ENCODE results near the gene FOXL2NB.
A peak's percentile ranks its signal among the peaks of the same experiment; 100 is the strongest.

FOXL2NB gene

GRCh38 chr3:138935505-138935862, 11.5 kb upstream of the FOXL2NB start:
- no peaks in the 10 kb centered on the region for H4K20me1 ChIP-seq (ENCODE audit: low read depth, low read length)
- no peaks in the 10 kb centered on the region for H3K79me2 ChIP-seq (ENCODE audit: insufficient read depth, low read length)
- no peaks in the 10 kb centered on the region for H3K27me3 ChIP-seq (ENCODE audit: low read length)
- no peaks in the 10 kb centered on the region for H3K9me2 ChIP-seq (replicated peaks; ENCODE audit: insufficient read depth, low read length)
- TF ChIP-seq CTCF (IDR thresholded peaks at IDR 0.05; ENCODE audit: insufficient read depth, low read length, poor library complexity, severe bottlenecking): no peak
- no peaks in the 10 kb centered on the region for H3K36me3 ChIP-seq (ENCODE audit: low read length)
- H3K4me2 ChIP-seq (ENCODE audit: low read depth, low read length, poor library complexity, severe bottlenecking): no peak overlapping the region
- H3K27ac ChIP-seq (ENCODE audit: low read depth, low read length): no peak overlapping the region
- no peaks in the 10 kb centered on the region for H3F3A ChIP-seq (ENCODE audit: insufficient read depth)
- no peak overlapping the region for H2AFZ ChIP-seq (ENCODE audit: low read depth, low read length, severe bottlenecking)
- no peaks in the 10 kb centered on the region for H3K9me3 ChIP-seq (ENCODE audit: insufficient read depth, low read length)
- no peak overlapping the region for H3K4me3 ChIP-seq (ENCODE audit: insufficient read depth, low read length, poor library complexity, severe bottlenecking)
- no peak overlapping the region for H3K9ac ChIP-seq (ENCODE audit: low read length)

- no peak for TF ChIP-seq EZH2phosphoT487 (conservative IDR thresholded peaks at IDR 0.05; ENCODE audit: low read length)
- TF ChIP-seq CTCF (IDR thresholded peaks at IDR 0.05; ENCODE audit: insufficient read depth, low read length, poor library complexity, severe bottlenecking): peak; percentile 54
- no peaks in the 10 kb centered on the region for H3K36me3 ChIP-seq (ENCODE audit: low read length)
- no peak overlapping the region for H3K4me2 ChIP-seq (ENCODE audit: low read depth, low read length, poor library complexity, severe bottlenecking)
- no peak overlapping the region for H2AFZ ChIP-seq (ENCODE audit: low read depth, low read length, severe bottlenecking)
- H3K4me3 ChIP-seq (ENCODE audit: insufficient read depth, low read length, poor library complexity, severe bottlenecking): no peak overlapping the region
- H3K79me2 ChIP-seq (ENCODE audit: insufficient read depth, low read length): no peaks in the 10 kb centered on the region
- H3K9me2 ChIP-seq (replicated peaks; ENCODE audit: insufficient read depth, low read length): no peaks in the 10 kb centered on the region
- no peak overlapping the region for H3K27ac ChIP-seq (ENCODE audit: low read depth, low read length)
- H3K9ac ChIP-seq (ENCODE audit: low read length): no peak overlapping the region
- no peaks in the 10 kb centered on the region for H3F3A ChIP-seq (ENCODE audit: insufficient read depth)
- H3K9me3 ChIP-seq (ENCODE audit: insufficient read depth, low read length): no peaks in the 10 kb centered on the region
- no peaks in the 10 kb centered on the region for H4K20me1 ChIP-seq (ENCODE audit: low read depth, low read length)
- H3K27me3 ChIP-seq (ENCODE audit: low read length): no peaks in the 10 kb centered on the region
These were observed 10.9 kb upstream of the FOXL2NB start for GRCh38 chr3:138935863-138936740.

- H3K27me3 ChIP-seq (ENCODE audit: low read length): no peaks in the 10 kb centered on the region
- no peak overlapping the region for H3K4me3 ChIP-seq (ENCODE audit: insufficient read depth, low read length, poor library complexity, severe bottlenecking)
- no peak overlapping the region for H3K27ac ChIP-seq (ENCODE audit: low read depth, low read length)
- H3K9me3 ChIP-seq (ENCODE audit: insufficient read depth, low read length): no peaks in the 10 kb centered on the region
- no peak overlapping the region for H3K9ac ChIP-seq (ENCODE audit: low read length)
- H4K20me1 ChIP-seq (ENCODE audit: low read depth, low read length): no peaks in the 10 kb centered on the region
- no peaks in the 10 kb centered on the region for H3K36me3 ChIP-seq (ENCODE audit: low read length)
- no peaks in the 10 kb centered on the region for H3F3A ChIP-seq (ENCODE audit: insufficient read depth)
- no peak for TF ChIP-seq EZH2phosphoT487 (conservative IDR thresholded peaks at IDR 0.05; ENCODE audit: low read length)
- no peak for TF ChIP-seq CTCF (IDR thresholded peaks at IDR 0.05; ENCODE audit: insufficient read depth, low read length, poor library complexity, severe bottlenecking)
- H3K79me2 ChIP-seq (ENCODE audit: insufficient read depth, low read length): no peaks in the 10 kb centered on the region
- H3K9me2 ChIP-seq (replicated peaks; ENCODE audit: insufficient read depth, low read length): no peaks in the 10 kb centered on the region
- no peak overlapping the region for H3K4me2 ChIP-seq (ENCODE audit: low read depth, low read length, poor library complexity, severe bottlenecking)
- no peak overlapping the region for H2AFZ ChIP-seq (ENCODE audit: low read depth, low read length, severe bottlenecking)
These were observed 10.0 kb upstream of the FOXL2NB start for GRCh38 chr3:138936741-138937689.

Data from SU-DHL-6 (cell line).